IMR-90 (cell line): Measurements from ENCODE around the gene SLC34A3. TPM values are rescaled to one million over a fixed set of nuclear protein-coding genes. Genes with fewer than 3 reads are reported as not detected.
"Not testable (repeated sequence)": the region's sequence is repeated elsewhere in the genome, so short reads cannot be mapped to it uniquely, and the experiment has no call there.

Source experiments
- ATAC-seq: fragments of 200-7000 bp; cut with Tn5 transposase; 2 replicates; pipeline ENCODE4 v1.9.1; 2020; ENCODE audit warnings: low read depth, mild to moderate bottlenecking, moderate library complexity
- BruUV-seq: library from RNA; stranded (reverse); fragments of 400-500 nt; replicated peaks from 2 replicates; lab custom pipeline; 2021; lab: Mats Ljungman, UMichigan
- CTCF ChIA-PET: fragments of 300-600 bp; formaldehyde crosslinking; extraction: SDS; loops from one replicate; lab custom pipeline; 2021; ENCODE audit warnings: antibody characterized with exemption; lab: Yijun Ruan, JAX
- POLR2A ChIA-PET: fragments of 300-600 bp; sonication (Branson Sonifier 250); formaldehyde crosslinking; loops from one replicate; lab custom pipeline; 2022; ENCODE audit warnings: antibody characterized with exemption; ENCODE audit not compliant: unreplicated experiment; lab: Charles Lee
- DNase-seq: peaks from one replicate; pipeline ENCODE4 v3.0.0; 2013
- H2AFZ ChIP-seq: replicated peaks from 2 replicates; pipeline ENCODE3; 2013; ENCODE audit warnings: low read length, mild to moderate bottlenecking; ENCODE audit not compliant: poor library complexity
- H2AK5ac ChIP-seq: 2 replicates; pipeline ENCODE4 v1.6.1; 2013; ENCODE audit warnings: low read depth, low read length, inconsistent platforms
- H2AK9ac ChIP-seq: replicated peaks from 2 replicates; pipeline ENCODE3; 2013; ENCODE audit warnings: mild to moderate bottlenecking, low read depth, low read length, moderate library complexity; ENCODE audit not compliant: poor library complexity
- H2BK120ac ChIP-seq: 2 replicates; pipeline ENCODE4 v1.6.1; 2013; ENCODE audit warnings: low read depth, low read length, inconsistent platforms
- H2BK15ac ChIP-seq: 3 replicates; pipeline ENCODE4 v1.6.1; 2013; ENCODE audit warnings: low read depth, low read length, inconsistent platforms
- H2BK20ac ChIP-seq: 2 replicates; pipeline ENCODE4 v1.6.1; 2013; ENCODE audit warnings: low read depth, mild to moderate bottlenecking, inconsistent platforms, low read length, moderate library complexity
- H2BK5ac ChIP-seq: 2 replicates; pipeline ENCODE4 v1.6.1; 2013; ENCODE audit warnings: mild to moderate bottlenecking, low read depth, low read length, inconsistent platforms; ENCODE audit not compliant: poor library complexity, severe bottlenecking
- H3K14ac ChIP-seq: replicated peaks from 2 replicates; pipeline ENCODE4 v1.6.1; 2013; ENCODE audit warnings: low read depth, low read length, inconsistent platforms
- H3K18ac ChIP-seq: 2 replicates; pipeline ENCODE4 v1.6.1; 2013; ENCODE audit warnings: low read depth, low read length, control low read depth
- H3K23ac ChIP-seq: 2 replicates; pipeline ENCODE4 v1.6.1; 2013; ENCODE audit warnings: low read depth, low read length, inconsistent platforms
- H3K27ac ChIP-seq: 2 replicates; pipeline ENCODE4 v1.5.1; 2013; ENCODE audit warnings: mild to moderate bottlenecking, control low read depth, low read length; ENCODE audit not compliant: insufficient read depth
- H3K27me3 ChIP-seq: 2 replicates; pipeline ENCODE4 v1.6.1; 2013; ENCODE audit warnings: low read length; ENCODE audit not compliant: control insufficient read depth, insufficient read depth
- H3K36me3 ChIP-seq: 2 replicates; pipeline ENCODE4 v1.6.1; 2013; ENCODE audit warnings: low read length, mixed read lengths; ENCODE audit not compliant: control insufficient read depth, insufficient read depth
- H3K4ac ChIP-seq: 2 replicates; pipeline ENCODE4 v1.6.1; 2013; ENCODE audit warnings: low read depth, low read length, inconsistent platforms
- H3K4me1 ChIP-seq: 2 replicates; pipeline ENCODE4 v1.6.1; 2013; ENCODE audit warnings: low read length, mixed read lengths; ENCODE audit not compliant: control insufficient read depth, insufficient read depth
- H3K4me2 ChIP-seq: 2 replicates; pipeline ENCODE4 v1.6.1; 2013; ENCODE audit warnings: low read depth, mild to moderate bottlenecking, control low read depth, low read length, moderate library complexity
- H3K4me3 ChIP-seq: 2 replicates; pipeline ENCODE4 v1.5.1; 2013; ENCODE audit warnings: low read depth, mild to moderate bottlenecking, control low read depth, low read length, moderate library complexity; ENCODE audit not compliant: insufficient read depth
- H3K56ac ChIP-seq: 2 replicates; pipeline ENCODE4 v1.6.1; 2013; ENCODE audit warnings: low read length, inconsistent platforms; ENCODE audit not compliant: insufficient read depth; ENCODE audit errors: extremely low read depth
- H3K79me1 ChIP-seq, 2 experiments: 2 replicates each; pipeline ENCODE4 v1.6.1; 2013; ENCODE audit warnings: low read length in 2 of 2, inconsistent platforms in 1 of 2, low read depth in 1 of 2
- H3K9ac ChIP-seq: 2 replicates; pipeline ENCODE4 v1.6.1; 2013; ENCODE audit warnings: low read depth, low read length, control low read depth
- H3K9me1 ChIP-seq: 2 replicates; pipeline ENCODE4 v1.6.1; 2013; ENCODE audit warnings: low read length, inconsistent platforms; ENCODE audit not compliant: insufficient read depth
- H3K9me3 ChIP-seq: 2 replicates; pipeline ENCODE4 v1.6.1; 2013; ENCODE audit warnings: low read length; ENCODE audit not compliant: control insufficient read depth, insufficient read depth
- H4K20me1 ChIP-seq: 2 replicates; pipeline ENCODE4 v1.6.1; 2013; ENCODE audit warnings: low read length, inconsistent platforms; ENCODE audit not compliant: insufficient read depth
- H4K5ac ChIP-seq: 2 replicates; pipeline ENCODE4 v1.6.1; 2013; ENCODE audit warnings: mild to moderate bottlenecking, low read depth, low read length, control low read depth
- H4K8ac ChIP-seq, 2 experiments: 2 replicates each; pipeline ENCODE4 v1.6.1; 2013; ENCODE audit warnings: low read depth in 2 of 2, low read length in 2 of 2, control low read depth in 1 of 2, inconsistent platforms in 1 of 2
- H4K91ac ChIP-seq: 2 replicates; pipeline ENCODE4 v1.6.1; 2013; ENCODE audit warnings: low read depth, low read length, inconsistent platforms; ENCODE audit not compliant: insufficient read depth
- RFX5 ChIP-seq: IDR thresholded peaks from 2 replicates; pipeline ENCODE4 v1.8.0; 2012; ENCODE audit warnings: low read depth, mild to moderate bottlenecking, low read length, moderate library complexity
- WGBS, 2 experiments: methylation state at CpG; one replicate each; pipeline versions ENCODE4 v1.1.5 to v1.1.7; 2013; ENCODE audit warnings: missing lambda C conversion rate in 2 of 2; ENCODE audit not compliant: insufficient read length in 1 of 2; ENCODE audit errors: extremely low coverage in 2 of 2; 5-methylcytosine and 5-hydroxymethylcytosine counted together
- dilution Hi-C: fragments of 300-500 bp; cut with HindIII; formaldehyde crosslinking; loops from one replicate; pipeline ENCODE4 v1.14.3; 2018; ENCODE audit warnings: low sequenced_read_pairs; ENCODE audit not compliant: unreplicated experiment
- in situ Hi-C: fragments of 300-500 bp; cut with MboI; formaldehyde crosslinking; loops from 3 replicates; pipeline ENCODE4 v1.14.3; 2019; ENCODE audit warnings: low sequenced_read_pairs, inconsistent platforms, mixed read lengths
- intact Hi-C: fragments of 100-400 bp; cut with micrococcal nuclease; formaldehyde crosslinking; loops from 2 replicates; pipeline ENCODE4 v1.10.0; 2022
- polyA plus RNA-seq, 3 experiments: library from polyadenylated mRNA; depleted of rRNA; stranded (reverse); fragments of >200 nt; gene quantifications; 2 replicates each; pipeline ENCODE4 v1.2.3, GENCODE V29; 2012; ENCODE audit warnings: low replicate concordance in 1 of 3
- total RNA-seq: library from RNA; depleted of rRNA; stranded (reverse); fragments of >200 nt; gene quantifications from 2 replicates; pipeline ENCODE4 v1.2.3, GENCODE V29; 2012
- TF ChIP-seq, protein P1 (sequence below): conservative IDR thresholded peaks from 2 replicates; pipeline ENCODE4 v1.5.1; 2012; ENCODE audit warnings: mild to moderate bottlenecking, low read depth, low read length, improper control_type of control experiment

SLC34A3 gene
- total and polyA plus RNA-seq, 2 of the 4 experiments (the other 2 are of a cell fraction), result not detected

DNA sequence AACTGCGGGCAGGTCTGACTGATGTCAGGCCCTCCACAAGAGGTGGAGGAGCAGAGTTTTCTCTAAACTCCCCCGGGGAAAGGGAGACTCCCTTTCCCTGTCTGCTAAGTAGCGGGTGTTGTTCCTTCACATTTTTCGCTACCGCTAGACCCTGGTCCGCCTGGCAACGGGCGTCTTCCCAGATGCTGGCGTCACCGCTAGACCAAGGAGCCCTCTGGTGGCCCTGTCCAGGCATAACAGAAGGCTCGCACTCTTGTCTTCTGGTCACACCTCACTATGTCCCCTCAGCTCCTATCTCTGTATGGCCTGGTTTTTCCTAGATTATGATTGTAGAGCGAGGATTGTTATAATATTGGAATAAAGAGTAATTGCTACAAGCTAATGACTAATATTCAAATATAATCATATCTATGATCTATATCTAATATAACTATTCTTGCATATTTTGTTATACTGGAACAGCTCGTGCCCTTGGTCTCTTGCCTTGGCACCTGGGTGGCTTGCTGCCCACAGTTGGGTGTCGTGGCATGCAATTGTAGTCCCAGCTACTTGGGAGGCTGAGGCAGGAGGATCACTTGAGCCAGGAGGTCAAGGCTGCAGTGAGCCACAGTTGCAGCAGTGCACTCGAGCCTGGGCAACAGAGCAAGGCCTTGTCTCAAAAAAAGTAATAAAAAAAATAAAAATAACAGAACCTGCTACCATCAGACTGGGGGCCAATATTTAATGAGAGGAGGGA, 31.6 kb downstream of the SLC34A3 start:
- in situ Hi-C loops, CTCF ChIA-PET, H3K9ac ChIP-seq, H2BK120ac ChIP-seq, intact Hi-C loops, H2AK9ac ChIP-seq, POLR2A ChIA-PET, H3K9me1 ChIP-seq, H3K4me1 ChIP-seq, H2AFZ ChIP-seq, H4K8ac ChIP-seq, H4K91ac ChIP-seq, H2BK5ac ChIP-seq, H3K18ac ChIP-seq, H3K4ac ChIP-seq, dilution Hi-C loops, ATAC-seq, H3K23ac ChIP-seq, H3K14ac ChIP-seq, H3K27ac ChIP-seq, H3K4me2 ChIP-seq, H4K20me1 ChIP-seq, H3K27me3 ChIP-seq, BruUV-seq, H2BK20ac ChIP-seq, H2BK15ac ChIP-seq, H3K9me3 ChIP-seq, H3K4me3 ChIP-seq, H4K5ac ChIP-seq, H3K56ac ChIP-seq: not testable (repeated sequence)
- TF ChIP-seq, protein P1, sequence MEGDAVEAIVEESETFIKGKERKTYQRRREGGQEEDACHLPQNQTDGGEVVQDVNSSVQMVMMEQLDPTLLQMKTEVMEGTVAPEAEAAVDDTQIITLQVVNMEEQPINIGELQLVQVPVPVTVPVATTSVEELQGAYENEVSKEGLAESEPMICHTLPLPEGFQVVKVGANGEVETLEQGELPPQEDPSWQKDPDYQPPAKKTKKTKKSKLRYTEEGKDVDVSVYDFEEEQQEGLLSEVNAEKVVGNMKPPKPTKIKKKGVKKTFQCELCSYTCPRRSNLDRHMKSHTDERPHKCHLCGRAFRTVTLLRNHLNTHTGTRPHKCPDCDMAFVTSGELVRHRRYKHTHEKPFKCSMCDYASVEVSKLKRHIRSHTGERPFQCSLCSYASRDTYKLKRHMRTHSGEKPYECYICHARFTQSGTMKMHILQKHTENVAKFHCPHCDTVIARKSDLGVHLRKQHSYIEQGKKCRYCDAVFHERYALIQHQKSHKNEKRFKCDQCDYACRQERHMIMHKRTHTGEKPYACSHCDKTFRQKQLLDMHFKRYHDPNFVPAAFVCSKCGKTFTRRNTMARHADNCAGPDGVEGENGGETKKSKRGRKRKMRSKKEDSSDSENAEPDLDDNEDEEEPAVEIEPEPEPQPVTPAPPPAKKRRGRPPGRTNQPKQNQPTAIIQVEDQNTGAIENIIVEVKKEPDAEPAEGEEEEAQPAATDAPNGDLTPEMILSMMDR, result peak; percentile 32
- 0 out of 2 replicates have a peak, but pooled peaks have one; percentile 27 for TF ChIP-seq RFX5
- peak overlapping the region; percentile 28; the same call in 1 of the 2 replicates for H2AK5ac ChIP-seq
- peaks cover 51% of the 10 kb centered on the region for H3K36me3 ChIP-seq
- H3K79me1 ChIP-seq, result peaks cover 10 to 37% of the 10 kb centered on the region in 2 experiments
- DNase-seq, result peak; percentile 50
- no CpG with 5 or more reads among the region's 15 CpGs for WGBS, 2 experiments
